ENCODE results near the gene ZNF277.

DNA sequence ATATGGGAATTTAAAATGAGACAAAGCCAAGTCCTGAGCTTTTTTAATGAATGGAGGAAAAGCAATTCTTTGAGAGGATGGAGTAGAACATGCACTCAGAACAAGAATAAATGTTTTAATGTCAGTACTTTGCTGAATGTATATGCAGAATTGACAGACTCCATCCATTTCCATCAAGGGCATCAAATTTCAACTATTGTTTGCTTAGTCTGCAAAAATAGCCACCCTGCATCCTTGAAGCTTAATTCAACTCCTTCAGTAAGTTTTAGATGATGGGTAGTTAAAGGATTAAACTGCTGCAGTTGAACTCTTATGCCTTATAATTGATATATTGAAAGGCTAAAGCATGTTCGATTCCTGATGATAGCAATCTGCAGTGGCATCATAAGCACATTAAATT is 144.1 kb downstream of the ZNF277 start:
- TF ChIP-seq, protein P1, sequence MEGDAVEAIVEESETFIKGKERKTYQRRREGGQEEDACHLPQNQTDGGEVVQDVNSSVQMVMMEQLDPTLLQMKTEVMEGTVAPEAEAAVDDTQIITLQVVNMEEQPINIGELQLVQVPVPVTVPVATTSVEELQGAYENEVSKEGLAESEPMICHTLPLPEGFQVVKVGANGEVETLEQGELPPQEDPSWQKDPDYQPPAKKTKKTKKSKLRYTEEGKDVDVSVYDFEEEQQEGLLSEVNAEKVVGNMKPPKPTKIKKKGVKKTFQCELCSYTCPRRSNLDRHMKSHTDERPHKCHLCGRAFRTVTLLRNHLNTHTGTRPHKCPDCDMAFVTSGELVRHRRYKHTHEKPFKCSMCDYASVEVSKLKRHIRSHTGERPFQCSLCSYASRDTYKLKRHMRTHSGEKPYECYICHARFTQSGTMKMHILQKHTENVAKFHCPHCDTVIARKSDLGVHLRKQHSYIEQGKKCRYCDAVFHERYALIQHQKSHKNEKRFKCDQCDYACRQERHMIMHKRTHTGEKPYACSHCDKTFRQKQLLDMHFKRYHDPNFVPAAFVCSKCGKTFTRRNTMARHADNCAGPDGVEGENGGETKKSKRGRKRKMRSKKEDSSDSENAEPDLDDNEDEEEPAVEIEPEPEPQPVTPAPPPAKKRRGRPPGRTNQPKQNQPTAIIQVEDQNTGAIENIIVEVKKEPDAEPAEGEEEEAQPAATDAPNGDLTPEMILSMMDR (IDR thresholded peaks at IDR 0.05), result no peak
- no peak for TF ChIP-seq POLR2A (IDR thresholded peaks at IDR 0.05)
- TF ChIP-seq POLR2AphosphoS5 (IDR thresholded peaks at IDR 0.05), result no peak
- TF ChIP-seq EP300 (IDR thresholded peaks at IDR 0.05; ENCODE audit: low read depth), result no peak

All from transverse colon (tissue), 4 donors.